Measurements from ENCODE around the gene CLEC16A. TPM values are rescaled to one million over a fixed set of nuclear protein-coding genes. Genes with fewer than 3 reads are reported as not detected.

The CLEC16A gene
- total RNA-seq, 1 experiment from 2014 or later = 8.0 TPM

DNA sequence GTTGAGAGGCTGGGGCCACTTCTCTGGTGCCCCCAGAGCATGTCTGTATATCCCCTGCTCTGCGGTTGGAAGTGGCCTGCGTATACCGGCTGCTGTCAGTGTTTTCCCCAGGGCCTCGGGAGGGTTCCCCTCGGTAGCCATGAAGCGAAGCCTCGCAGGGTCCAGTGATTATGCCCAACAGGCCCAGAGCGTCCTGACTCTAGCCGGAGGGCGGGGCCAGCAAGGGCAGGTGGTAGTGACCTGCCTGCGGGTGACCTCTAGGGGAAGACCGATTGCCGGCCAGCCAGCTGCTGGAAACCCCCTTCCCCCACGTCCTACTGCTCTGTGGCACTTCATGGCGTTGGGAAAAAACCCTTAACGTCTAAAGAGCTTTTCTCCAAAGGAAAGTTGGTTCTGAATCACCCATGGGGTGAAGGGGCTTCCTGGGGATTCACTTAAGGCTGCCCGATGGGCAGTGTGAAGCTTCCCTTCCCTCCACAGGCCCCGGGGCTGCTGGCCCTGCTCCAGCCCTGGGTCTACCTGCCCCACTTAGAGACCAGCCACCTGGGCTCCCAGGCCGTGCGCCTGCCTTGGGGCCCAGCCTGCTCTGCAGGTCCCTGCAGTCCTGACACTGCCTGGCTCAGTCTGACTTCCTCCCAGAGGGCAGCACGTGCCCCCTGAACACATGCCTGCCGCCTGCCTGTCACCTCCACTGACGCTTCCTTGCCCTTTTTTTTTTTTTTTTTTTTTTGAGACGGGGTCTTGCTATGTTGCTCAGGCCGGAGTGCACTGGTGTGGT lies 238.9 kb downstream of the CLEC16A start:
- DNase-seq (ENCODE audit: low read depth, low spot score) = no peak
- in situ Hi-C loops (cut with HindIII; ENCODE audit: low pct_unique_long_range_greater_than_20kb, low sequenced_read_pairs) = no loop called here

DNA sequence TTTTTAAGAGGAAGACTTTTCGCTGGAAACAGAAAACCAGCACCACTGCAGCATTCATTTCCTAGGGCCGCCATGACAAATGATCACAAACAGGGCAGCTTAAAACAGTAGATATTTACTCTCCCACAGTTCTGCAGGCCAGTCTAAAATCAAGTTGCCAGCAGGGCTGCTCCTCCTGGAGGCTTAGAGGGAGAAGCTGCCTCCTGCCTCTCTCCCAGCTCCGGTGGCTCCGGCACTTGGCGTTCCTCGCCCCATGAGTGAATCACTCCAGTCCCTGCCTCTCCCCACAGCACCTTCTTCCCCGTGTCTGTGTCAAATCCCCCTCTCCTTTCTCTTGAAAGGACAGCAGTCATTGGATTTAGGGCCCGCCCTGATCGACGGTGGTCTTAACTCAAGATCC lies 239.6 kb downstream of the CLEC16A start:
- no peak for DNase-seq (ENCODE audit: low read depth, low spot score)
- in situ Hi-C loops (cut with HindIII; ENCODE audit: low pct_unique_long_range_greater_than_20kb, low sequenced_read_pairs) = no loop called here

DNA sequence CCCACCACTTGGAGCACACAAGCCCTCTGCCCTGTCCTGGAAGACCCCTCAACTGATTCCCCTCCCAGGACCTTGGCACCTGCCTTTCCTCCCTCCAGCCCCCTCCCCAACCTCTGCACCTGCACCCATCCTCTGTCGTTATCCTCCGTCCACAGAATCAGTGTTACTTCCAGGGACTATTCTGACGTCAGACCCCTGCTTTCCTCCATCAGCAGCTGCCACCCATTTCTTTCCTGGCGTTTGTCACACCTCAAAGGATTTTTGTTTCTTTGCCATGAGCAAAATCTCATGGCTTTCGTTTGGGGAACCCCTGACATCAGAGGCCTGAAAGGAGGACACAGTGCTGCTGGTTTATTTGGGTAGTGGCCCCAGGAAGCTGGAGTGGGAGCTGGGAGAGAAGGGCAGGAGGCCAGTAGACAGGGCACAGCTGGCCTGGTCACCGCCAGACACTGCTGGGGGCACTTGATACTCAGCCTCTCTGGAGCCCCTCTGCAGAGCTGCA lies 243.2 kb downstream of the CLEC16A start:
- in situ Hi-C loops (cut with HindIII; ENCODE audit: low pct_unique_long_range_greater_than_20kb, low sequenced_read_pairs) = no loop called here
- DNase-seq (ENCODE audit: low read depth, low spot score) = no peak

DNA sequence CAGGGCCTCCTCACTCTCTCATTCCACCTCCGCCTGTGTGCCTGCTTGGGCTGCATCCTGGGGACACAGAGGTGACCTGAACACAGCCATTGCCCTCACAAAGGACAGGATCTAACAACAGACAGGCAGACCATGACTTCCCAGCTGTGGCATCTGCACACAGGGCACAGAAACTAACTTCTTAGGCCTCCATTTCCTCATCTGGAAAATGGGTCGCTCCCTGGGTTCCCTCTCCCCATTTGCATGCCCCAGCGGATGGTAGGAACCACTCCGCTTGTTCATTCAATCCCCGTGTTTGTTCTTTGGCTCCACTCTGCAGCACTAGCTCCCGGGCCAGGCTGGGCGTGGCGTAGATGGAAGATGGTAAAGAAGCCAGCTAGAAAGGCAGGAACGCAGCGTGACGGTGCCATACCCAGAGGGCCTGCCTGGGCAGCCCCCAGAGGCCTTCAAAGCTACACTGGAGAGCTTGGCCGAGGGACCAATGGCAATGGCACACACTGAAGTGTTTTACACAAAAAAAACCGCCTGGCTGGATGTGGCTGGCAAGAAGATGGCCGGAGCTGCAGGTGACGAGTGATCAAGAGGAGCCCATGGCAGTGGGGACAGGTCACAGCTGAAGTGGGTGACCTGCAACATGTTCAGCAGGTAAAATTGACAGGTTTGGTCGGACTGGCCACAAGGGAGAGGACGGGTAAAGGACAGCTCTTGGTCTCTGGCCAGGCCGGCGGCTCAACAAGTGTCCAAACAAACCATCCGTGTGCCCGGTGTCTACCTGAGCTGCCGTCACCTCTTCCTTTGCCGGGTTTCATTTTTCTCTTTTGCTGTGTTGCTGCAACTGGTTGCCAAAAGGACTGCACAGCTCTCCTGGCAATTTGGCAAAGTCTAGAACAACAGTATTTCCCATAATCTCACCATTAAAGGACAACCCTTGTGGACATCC lies 244.7 kb downstream of the CLEC16A start:
- DNase-seq (ENCODE audit: low read depth, low spot score) = no peak
- in situ Hi-C loops (cut with HindIII; ENCODE audit: low pct_unique_long_range_greater_than_20kb, low sequenced_read_pairs) = no loop called here

DNA sequence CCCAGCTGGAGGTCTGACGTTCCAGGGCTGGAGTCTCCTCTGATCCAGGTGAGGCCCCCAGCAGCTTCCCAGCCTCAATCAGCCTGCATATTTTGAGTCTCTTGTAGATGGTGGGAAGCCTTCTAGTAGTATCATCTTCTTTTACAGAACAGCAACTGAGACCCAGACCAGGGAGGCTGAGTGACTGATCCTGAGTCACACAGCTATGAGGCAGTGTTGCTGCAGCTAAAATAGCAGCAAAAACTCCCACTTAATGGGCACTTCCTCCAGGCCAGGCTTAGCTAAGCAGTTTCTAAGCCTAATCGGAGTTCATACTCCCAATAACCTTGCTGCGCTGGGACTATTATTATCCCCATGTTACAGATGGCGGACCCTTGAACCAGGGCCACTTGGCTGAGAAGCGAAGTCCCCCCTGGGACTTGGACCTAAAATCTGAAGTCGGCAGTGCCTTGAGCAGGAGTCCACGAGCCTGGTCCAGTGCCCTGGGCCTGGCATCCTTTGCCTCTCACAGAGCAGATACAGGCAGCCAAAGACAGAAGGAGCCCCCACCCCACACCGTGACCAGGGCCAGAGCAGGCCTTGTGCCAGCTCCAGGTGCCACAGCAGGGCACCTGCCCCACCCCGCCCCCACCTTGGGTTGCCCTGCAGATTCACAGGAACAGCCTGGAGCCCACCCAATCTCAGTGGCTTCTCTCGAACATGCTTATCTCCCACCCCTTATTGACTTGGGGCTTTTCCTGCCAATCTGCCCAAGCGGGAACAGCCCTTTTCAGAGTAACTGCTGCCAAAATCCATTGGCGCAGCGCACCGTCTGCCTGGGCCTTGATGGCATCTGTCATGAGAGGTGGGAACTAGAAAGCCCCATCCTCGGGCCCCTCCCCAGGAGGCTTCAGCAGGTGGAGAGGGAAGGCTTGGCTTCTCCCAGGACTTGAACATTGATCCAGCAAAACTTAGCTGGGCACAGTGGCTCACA lies 246.5 kb downstream of the CLEC16A start:
- in situ Hi-C loops (cut with HindIII; ENCODE audit: low pct_unique_long_range_greater_than_20kb, low sequenced_read_pairs) = no loop called here
- no peak for DNase-seq (ENCODE audit: low read depth, low spot score)

DNA sequence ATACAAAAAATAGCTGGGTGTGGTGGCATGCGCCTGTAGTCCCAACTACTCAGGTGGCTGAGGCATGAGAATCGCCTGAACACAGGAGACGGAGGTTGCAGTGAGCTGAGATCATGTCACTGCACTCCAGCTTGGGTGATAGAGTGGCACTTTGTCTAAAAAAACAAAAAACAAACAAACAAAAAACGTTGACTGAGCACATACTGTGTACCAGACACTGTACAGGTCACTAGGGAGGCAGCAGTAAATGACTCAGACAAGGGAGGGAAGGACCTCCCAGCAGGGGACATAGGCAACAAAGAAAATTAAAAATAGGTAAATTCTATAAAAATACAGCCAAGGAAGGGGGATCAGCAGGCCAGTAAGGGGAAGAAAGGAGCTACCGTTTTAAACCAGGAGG lies 247.3 kb downstream of the CLEC16A start:
- in situ Hi-C loops (cut with HindIII; ENCODE audit: low pct_unique_long_range_greater_than_20kb, low sequenced_read_pairs) = no loop called here
- no peak for DNase-seq (ENCODE audit: low read depth, low spot score)

DNA sequence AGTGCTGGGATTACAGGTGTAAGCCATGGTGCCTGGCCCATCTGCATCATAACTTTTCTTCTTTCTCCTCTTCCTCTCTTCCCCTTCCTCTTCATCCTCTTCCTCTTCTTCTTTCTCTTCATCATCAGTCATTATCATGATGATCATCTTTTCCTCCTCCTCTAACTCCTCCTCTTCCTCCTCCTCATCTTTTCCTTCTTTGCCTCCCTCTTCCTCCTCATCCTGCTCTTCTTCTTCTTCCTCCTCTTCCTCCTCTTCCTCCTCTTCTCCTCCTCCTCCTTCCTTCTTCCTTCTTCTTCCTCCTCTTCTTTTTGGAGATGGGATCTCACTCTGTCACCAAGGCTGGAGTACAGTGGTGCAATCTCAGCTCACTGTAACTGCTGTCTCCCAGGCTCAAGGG lies 249.1 kb downstream of the CLEC16A start:
- DNase-seq (ENCODE audit: low read depth, low spot score) = no peak
- in situ Hi-C loops (cut with HindIII; ENCODE audit: low pct_unique_long_range_greater_than_20kb, low sequenced_read_pairs) = no loop called here

DNA sequence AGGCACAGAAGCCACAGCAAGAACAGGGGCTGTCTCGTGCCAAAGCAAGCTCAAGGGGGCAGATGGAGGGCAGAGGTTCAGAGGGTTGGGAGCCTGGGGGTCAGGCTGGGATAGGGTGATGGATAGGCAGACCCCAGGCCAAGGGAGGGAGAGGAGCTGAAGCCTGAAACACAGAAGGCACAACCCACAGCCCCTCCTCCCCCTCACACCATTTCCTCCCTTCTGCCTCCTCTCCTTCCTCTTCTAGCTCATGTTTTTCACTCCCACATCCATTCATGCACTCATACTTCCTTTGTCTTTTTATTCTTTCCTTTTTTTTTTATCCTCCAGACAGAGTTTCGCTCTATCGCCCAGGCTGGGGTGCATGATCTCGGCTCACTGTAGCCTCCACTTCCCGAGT lies 250.5 kb downstream of the CLEC16A start:
- DNase-seq (ENCODE audit: low read depth, low spot score) = no peak
- in situ Hi-C loops (cut with HindIII; ENCODE audit: low pct_unique_long_range_greater_than_20kb, low sequenced_read_pairs) = no loop called here

DNA sequence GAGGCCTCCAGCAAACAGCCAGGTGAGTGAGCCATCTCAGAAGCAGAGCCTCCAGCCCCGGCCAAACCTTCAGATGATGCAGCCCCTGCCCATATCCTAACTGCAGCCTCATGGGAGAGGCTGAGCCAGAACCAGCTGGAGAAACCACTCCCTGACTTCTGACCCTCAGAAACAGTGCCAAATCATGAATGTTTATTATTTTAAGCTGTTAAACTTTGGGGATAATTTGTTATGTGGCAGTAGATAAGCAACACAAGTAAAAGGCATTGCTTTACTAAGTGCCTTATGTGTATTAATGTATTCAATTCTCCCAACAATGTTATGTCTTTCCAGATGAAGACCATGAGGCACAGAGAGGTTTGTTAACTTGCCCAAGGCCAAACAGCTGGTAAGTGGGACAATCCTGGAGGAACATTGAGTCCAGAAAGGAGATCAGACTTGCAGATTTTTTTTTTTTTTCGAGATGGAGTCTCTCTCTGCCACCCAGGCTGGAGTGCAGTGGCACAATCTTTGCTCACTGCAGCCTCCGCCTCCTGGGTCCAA lies 252.0 kb downstream of the CLEC16A start:
- DNase-seq (ENCODE audit: low read depth, low spot score) = no peak
- in situ Hi-C loops (cut with HindIII; ENCODE audit: low pct_unique_long_range_greater_than_20kb, low sequenced_read_pairs) = no loop called here

DNA sequence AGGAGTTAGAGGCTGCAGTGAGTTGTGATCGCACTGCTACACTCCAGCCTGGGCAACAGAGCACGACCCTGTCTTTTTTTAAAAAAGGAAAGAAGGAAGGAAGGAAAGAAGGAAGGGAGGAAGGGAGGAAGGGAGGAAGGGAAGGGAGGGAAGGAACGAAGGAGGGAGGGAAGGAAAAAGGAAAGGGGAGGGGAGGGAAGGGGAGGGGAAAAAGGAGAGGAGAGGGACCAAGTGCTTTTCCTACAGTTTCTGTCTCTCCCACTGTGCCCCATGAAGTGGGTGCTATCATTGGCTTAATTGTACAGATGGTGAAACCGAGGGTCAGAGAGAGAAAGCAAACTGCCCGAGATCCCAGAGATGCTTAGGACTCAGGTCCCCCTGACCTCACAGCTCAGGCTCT lies 254.0 kb downstream of the CLEC16A start:
- DNase-seq (ENCODE audit: low read depth, low spot score) = no peak
- in situ Hi-C loops (cut with HindIII; ENCODE audit: low pct_unique_long_range_greater_than_20kb, low sequenced_read_pairs) = no loop called here

DNA sequence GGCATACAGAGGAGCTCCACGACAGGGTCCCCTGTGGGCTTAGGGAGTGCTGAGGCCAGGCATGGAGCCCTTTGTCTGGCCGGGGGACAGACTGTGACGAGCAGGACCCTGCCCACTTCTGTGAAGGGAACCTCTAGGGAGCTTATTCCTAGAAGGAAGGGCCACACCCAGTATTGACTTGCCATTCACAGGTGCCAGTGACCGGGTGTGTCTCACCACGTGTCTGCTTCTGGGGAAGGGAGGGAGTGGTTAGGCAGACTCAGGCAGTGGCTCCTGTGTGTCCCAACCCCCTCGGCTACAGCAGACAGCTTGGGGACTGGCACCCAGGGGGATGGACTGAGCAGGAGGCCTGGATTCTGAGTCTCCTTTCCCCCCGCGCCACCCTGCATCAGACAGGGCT lies 254.5 kb downstream of the CLEC16A start:
- in situ Hi-C loops (cut with HindIII; ENCODE audit: low pct_unique_long_range_greater_than_20kb, low sequenced_read_pairs) = no loop called here
- no peak for DNase-seq (ENCODE audit: low read depth, low spot score)

DNA sequence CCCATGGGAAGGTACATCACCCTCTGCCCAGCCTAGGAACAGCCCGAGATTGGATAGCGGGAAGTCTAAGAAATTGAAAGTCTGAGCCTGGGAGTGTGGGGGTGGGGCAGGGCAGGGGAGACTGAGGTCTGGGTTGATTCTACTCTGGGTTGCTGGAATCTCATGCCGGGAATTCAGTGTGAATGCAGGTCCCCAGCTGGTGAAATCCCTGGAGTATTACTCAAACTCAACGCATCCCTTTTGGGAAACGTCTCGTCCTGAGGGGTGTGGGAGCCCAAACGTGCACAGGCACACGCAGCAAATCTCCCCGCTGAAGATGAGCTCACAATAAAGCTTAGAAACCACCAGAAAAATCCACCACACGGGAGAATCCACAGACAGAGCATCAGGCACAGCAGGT lies 256.2 kb downstream of the CLEC16A start:
- in situ Hi-C loops (cut with HindIII; ENCODE audit: low pct_unique_long_range_greater_than_20kb, low sequenced_read_pairs) = no loop called here
- no peak for DNase-seq (ENCODE audit: low read depth, low spot score)

DNA sequence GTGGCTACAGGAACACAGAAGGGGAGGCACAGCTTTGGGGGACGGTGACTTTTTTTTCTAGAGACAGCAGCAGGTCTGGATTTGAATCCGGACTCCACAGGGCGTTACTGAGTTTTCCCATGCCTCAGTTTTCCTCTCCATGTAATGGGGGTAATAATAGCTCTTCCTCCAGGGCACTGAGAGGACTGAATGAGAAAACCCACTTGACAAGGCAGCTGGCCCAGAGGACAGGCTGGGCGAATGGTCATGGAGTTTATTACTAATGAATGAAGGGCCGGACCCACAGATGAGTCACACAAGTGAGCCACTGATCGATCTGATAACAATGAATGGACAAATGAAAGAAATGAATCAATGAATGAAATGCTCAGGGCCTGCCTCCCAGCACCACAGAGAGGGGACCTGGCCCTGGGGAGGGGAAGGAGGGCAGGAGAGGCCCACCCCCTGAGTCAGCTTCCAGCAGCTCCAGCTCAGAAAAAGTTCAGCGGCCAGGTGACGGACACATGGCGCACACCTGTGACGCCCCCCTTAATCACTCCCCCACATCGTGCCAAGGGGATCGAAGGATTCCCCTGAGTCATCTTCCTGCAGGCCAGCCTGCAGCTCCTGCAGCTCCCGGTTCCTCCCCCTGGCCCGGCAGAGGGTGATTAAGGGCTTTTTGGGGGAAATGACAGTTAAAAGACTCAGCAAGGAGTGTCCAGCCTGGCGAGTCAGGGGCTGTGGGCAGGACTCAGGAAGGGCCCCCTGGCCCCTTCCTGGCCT lies 257.3 kb downstream of the CLEC16A start:
- in situ Hi-C loops (cut with HindIII; ENCODE audit: low pct_unique_long_range_greater_than_20kb, low sequenced_read_pairs) = no loop called here

DNA sequence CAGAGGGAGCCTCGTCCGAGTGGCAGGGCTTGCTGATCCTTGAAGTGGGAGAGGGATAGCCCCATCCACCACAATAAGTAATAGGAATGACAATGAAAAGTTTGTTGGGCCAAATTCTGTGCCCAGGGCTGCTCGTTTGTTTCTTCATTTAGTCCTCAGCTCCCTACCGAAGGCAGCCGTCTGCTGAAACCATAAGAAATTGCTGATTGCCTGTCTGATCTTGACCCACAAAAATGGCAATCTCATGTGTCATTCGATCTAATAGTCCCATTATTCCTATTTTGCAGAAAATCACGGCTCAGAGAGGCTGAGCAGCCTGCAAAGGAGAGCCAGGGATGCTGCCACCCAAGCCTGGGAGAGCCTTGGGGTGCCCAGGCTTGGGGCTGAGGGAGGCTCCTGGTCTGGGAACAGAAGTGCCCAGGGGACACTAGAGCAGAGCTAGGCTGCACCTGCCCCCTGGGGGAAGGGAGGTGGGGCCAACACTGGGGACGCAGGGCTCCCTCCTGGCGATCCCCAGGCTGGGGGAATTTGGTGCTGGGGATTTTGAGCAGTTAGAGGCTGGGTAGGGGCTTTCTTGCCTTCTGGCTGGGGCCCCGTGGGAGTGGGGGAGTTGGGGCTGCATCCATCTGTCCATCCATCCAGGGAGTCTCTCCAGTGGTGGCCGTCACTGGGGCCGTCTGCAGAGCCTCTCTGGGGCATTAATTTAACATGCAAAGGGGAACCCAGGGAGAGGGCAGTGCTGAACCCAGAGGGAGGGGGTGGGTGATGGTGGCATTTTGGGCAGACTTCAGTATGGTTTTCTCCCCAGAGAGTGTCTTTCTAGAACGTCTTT lies 258.1 kb downstream of the CLEC16A start:
- DNase-seq (ENCODE audit: low read depth, low spot score) = no peak
- in situ Hi-C loops (cut with HindIII; ENCODE audit: low pct_unique_long_range_greater_than_20kb, low sequenced_read_pairs) = no loop called here

More for the DNA sequence above, 257.3 kb downstream of the CLEC16A start:
- no peak for DNase-seq (ENCODE audit: low read depth, low spot score)

DNA sequence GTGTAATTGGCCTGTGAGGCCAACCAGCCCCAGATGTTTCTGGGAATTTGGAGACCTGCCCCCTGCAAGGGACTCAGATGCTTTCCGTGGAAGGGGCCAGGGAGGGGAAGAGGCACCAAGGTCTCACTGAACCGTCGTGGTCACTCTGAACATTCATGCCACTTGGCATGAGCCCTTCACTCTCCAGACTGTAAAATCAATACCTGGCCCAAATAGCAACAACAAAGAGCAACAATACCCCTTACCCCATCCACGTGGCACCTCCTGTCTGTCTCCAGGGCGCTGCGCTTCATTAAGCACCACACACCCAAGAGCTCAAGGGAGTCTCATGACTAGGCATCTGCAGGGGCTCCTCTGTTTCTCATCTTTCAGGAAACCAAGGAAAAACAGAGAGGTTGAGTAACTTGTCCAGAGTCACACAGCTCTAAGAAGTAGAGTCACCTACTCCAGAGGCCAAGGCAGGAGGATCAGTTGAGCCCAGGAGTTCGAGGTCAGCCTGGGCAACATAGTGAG lies 258.8 kb downstream of the CLEC16A start:
- in situ Hi-C loops (cut with HindIII; ENCODE audit: low pct_unique_long_range_greater_than_20kb, low sequenced_read_pairs) = no loop called here
- no peak for DNase-seq (ENCODE audit: low read depth, low spot score)
